ENCODE measurements around the gene IL37. TPM values are rescaled to one million over a fixed set of nuclear protein-coding genes. Genes with fewer than 3 reads are reported as not detected.

IL37 gene
- polyA plus RNA-seq, 1 donor from 2014 or later: not detected

DNA sequence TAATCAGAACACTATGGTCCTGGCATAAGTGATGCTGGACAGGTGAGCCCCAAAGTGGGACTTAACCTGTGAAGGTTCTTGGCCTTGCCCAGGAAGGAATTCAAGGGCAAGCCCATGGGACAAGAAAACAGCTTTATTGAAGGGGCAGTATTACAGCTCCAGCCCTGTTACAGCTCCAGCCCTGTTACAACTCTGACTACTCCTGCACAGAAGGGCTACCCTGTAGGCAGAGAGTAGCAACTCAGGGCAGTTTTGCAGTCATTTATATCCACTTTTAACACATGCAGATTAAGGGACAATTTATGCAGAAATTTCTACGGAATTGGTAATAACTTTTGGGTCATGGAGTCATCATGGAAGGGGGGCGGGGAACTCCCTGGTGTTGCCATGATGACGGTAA, 15.7 kb downstream of the IL37 start:
- no peak overlapping the region for H2AFZ ChIP-seq (ENCODE audit: low read depth, low read length)
- no peaks in the 10 kb centered on the region for H3F3A ChIP-seq (ENCODE audit: insufficient read depth, low read length, poor library complexity, severe bottlenecking)
- H3K4me3 ChIP-seq (ENCODE audit: low read length): no peak overlapping the region
- no peak for TF ChIP-seq EP300 (conservative IDR thresholded peaks at IDR 0.05; ENCODE audit: poor library complexity, severe bottlenecking)
- no peak for TF ChIP-seq MXI1 (conservative IDR thresholded peaks at IDR 0.05; ENCODE audit: poor library complexity, severe bottlenecking)
- TF ChIP-seq EZH2 (IDR thresholded peaks at IDR 0.05; ENCODE audit: borderline replicate concordance, insufficient read depth, low read length, poor library complexity, severe bottlenecking): no peak
- TF ChIP-seq POLR2AphosphoS5 (IDR thresholded peaks at IDR 0.05): no peak
- no peak for TF ChIP-seq SMC3 (conservative IDR thresholded peaks at IDR 0.05; ENCODE audit: poor library complexity)
- TF ChIP-seq, protein P1, sequence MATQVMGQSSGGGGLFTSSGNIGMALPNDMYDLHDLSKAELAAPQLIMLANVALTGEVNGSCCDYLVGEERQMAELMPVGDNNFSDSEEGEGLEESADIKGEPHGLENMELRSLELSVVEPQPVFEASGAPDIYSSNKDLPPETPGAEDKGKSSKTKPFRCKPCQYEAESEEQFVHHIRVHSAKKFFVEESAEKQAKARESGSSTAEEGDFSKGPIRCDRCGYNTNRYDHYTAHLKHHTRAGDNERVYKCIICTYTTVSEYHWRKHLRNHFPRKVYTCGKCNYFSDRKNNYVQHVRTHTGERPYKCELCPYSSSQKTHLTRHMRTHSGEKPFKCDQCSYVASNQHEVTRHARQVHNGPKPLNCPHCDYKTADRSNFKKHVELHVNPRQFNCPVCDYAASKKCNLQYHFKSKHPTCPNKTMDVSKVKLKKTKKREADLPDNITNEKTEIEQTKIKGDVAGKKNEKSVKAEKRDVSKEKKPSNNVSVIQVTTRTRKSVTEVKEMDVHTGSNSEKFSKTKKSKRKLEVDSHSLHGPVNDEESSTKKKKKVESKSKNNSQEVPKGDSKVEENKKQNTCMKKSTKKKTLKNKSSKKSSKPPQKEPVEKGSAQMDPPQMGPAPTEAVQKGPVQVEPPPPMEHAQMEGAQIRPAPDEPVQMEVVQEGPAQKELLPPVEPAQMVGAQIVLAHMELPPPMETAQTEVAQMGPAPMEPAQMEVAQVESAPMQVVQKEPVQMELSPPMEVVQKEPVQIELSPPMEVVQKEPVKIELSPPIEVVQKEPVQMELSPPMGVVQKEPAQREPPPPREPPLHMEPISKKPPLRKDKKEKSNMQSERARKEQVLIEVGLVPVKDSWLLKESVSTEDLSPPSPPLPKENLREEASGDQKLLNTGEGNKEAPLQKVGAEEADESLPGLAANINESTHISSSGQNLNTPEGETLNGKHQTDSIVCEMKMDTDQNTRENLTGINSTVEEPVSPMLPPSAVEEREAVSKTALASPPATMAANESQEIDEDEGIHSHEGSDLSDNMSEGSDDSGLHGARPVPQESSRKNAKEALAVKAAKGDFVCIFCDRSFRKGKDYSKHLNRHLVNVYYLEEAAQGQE (IDR thresholded peaks at IDR 0.05; ENCODE audit: borderline replicate concordance): no peak
- TF ChIP-seq, protein P2, sequence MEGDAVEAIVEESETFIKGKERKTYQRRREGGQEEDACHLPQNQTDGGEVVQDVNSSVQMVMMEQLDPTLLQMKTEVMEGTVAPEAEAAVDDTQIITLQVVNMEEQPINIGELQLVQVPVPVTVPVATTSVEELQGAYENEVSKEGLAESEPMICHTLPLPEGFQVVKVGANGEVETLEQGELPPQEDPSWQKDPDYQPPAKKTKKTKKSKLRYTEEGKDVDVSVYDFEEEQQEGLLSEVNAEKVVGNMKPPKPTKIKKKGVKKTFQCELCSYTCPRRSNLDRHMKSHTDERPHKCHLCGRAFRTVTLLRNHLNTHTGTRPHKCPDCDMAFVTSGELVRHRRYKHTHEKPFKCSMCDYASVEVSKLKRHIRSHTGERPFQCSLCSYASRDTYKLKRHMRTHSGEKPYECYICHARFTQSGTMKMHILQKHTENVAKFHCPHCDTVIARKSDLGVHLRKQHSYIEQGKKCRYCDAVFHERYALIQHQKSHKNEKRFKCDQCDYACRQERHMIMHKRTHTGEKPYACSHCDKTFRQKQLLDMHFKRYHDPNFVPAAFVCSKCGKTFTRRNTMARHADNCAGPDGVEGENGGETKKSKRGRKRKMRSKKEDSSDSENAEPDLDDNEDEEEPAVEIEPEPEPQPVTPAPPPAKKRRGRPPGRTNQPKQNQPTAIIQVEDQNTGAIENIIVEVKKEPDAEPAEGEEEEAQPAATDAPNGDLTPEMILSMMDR (IDR thresholded peaks at IDR 0.05; ENCODE audit: poor library complexity, severe bottlenecking): no peak
- no peak for TF ChIP-seq TAF1 (IDR thresholded peaks at IDR 0.05; ENCODE audit: low read depth)
- no peak for TF ChIP-seq RAD21 (conservative IDR thresholded peaks at IDR 0.05)
- no peaks in the 10 kb centered on the region for H3K9me3 ChIP-seq (ENCODE audit: low read length)
- no peaks in the 10 kb centered on the region for H3K79me2 ChIP-seq (replicated peaks; ENCODE audit: insufficient read depth, low read length)
- no peak overlapping the region for H3K4me2 ChIP-seq (ENCODE audit: low read length)
- no peaks in the 10 kb centered on the region for H3K27me3 ChIP-seq (ENCODE audit: insufficient read depth, low read depth, low read length)
- H4K20me1 ChIP-seq (ENCODE audit: insufficient read depth): no peaks in the 10 kb centered on the region
- no peak overlapping the region for H3K9ac ChIP-seq (ENCODE audit: low read length)
- no peak overlapping the region for H3K27ac ChIP-seq (ENCODE audit: low read length)
- no peaks in the 10 kb centered on the region for H3K36me3 ChIP-seq (ENCODE audit: insufficient read depth, low read length)
- H3K9me2 ChIP-seq (ENCODE audit: insufficient read depth, low read length): no peaks in the 10 kb centered on the region

DNA sequence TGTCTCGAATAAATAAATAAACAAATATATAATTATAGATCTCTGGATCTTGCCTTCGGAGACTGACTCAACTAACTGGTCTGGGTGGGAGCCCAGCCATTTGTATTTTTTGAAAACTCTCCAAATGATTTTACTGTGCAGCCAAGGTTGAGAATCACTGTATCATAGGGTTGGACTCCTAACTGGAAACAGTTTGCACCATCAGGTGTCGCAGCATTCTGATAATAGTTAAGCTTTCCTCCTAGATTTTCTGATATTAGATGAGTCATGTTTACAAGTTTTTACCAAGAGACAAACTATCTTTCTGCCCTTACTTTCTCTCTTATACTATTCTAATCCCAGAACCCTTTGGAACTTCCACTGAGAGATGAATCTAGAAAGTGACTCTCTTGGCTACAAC, 16.8 kb downstream of the IL37 start:
- Histone ChIP-seq H3K9ac (ENCODE audit: low read length) (no peak overlapping the region), H3K4me2 (ENCODE audit: low read length) (no peak overlapping the region), H3K4me3 (ENCODE audit: low read length) (no peak overlapping the region), H3K79me2 (replicated peaks; ENCODE audit: insufficient read depth, low read length) (no peaks in the 10 kb centered on the region), H4K20me1 (ENCODE audit: insufficient read depth) (no peaks in the 10 kb centered on the region), H3K9me3 (ENCODE audit: low read length) (no peaks in the 10 kb centered on the region), H2AFZ (ENCODE audit: low read depth, low read length) (no peak overlapping the region), H3K36me3 (ENCODE audit: insufficient read depth, low read length) (no peaks in the 10 kb centered on the region), H3K27ac (ENCODE audit: low read length) (no peak overlapping the region), H3K9me2 (ENCODE audit: insufficient read depth, low read length) (no peaks in the 10 kb centered on the region), H3F3A (ENCODE audit: insufficient read depth, low read length, poor library complexity, severe bottlenecking) (no peaks in the 10 kb centered on the region), H3K27me3 (ENCODE audit: insufficient read depth, low read depth, low read length) (no peaks in the 10 kb centered on the region)
- TF ChIP-seq TAF1 (IDR thresholded peaks at IDR 0.05; ENCODE audit: low read depth) (no peak), MXI1 (conservative IDR thresholded peaks at IDR 0.05; ENCODE audit: poor library complexity, severe bottlenecking) (no peak), POLR2AphosphoS5 (IDR thresholded peaks at IDR 0.05) (no peak), EP300 (conservative IDR thresholded peaks at IDR 0.05; ENCODE audit: poor library complexity, severe bottlenecking) (no peak), RAD21 (conservative IDR thresholded peaks at IDR 0.05) (no peak), EZH2 (IDR thresholded peaks at IDR 0.05; ENCODE audit: borderline replicate concordance, insufficient read depth, low read length, poor library complexity, severe bottlenecking) (no peak), SMC3 (conservative IDR thresholded peaks at IDR 0.05; ENCODE audit: poor library complexity) (no peak)
- TF ChIP-seq, protein P2 (IDR thresholded peaks at IDR 0.05; ENCODE audit: poor library complexity, severe bottlenecking): no peak
- TF ChIP-seq, protein P1 (IDR thresholded peaks at IDR 0.05; ENCODE audit: borderline replicate concordance): no peak

Data from neural cell (in vitro differentiated cells).